AG09309 (cell line): ENCODE data around the gene ATF5.

ENCODE experiments used
- DNase-seq: peaks from one replicate; pipeline ENCODE4 v3.0.0-alpha.2; 2010; ENCODE audit warnings: low read depth
- H3K4me3 ChIP-seq: 2 replicates; pipeline ENCODE4 v1.5.1; 2011; ENCODE audit warnings: mild to moderate bottlenecking, low read depth, low read length, moderate library complexity; ENCODE audit not compliant: control insufficient read depth
- CTCF ChIP-seq: IDR thresholded peaks from 2 replicates; pipeline ENCODE4 v1.5.1; 2011; ENCODE audit warnings: mild to moderate bottlenecking, low read depth, low read length, inconsistent platforms; ENCODE audit not compliant: insufficient read depth, control insufficient read depth; ENCODE audit errors: missing control alignments

ATF5 gene

DNA sequence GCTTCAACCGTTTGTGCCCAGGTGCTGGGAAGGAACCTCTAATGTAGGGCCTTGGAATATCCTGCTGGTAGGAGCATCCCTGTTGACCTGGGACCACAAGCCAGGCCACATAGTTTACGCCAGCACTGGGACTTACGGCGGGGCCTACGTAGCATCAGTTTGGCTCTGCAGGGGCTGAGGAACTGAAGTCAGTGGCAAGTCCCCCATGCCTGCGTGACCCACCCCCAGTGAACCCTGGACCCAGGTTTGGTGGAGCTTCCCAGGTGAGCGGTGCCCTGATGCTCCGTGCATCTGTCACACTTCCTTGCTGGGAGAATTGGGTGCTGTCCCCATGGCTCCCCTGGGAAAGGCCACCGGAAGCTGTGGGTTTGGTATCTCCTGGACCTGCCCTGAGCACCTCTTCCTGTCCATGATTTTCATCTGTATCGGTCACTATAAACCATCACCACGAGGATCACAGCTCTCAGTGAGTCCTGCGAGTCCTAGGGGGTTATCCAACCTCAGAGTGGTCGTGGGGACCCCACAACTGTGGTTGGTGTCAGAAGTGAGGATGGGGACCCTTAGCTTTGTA is 22.0 kb downstream of the ATF5 start:
- no peak for TF ChIP-seq CTCF
- no peak overlapping the region for H3K4me3 ChIP-seq
- DNase-seq = no peak

DNA sequence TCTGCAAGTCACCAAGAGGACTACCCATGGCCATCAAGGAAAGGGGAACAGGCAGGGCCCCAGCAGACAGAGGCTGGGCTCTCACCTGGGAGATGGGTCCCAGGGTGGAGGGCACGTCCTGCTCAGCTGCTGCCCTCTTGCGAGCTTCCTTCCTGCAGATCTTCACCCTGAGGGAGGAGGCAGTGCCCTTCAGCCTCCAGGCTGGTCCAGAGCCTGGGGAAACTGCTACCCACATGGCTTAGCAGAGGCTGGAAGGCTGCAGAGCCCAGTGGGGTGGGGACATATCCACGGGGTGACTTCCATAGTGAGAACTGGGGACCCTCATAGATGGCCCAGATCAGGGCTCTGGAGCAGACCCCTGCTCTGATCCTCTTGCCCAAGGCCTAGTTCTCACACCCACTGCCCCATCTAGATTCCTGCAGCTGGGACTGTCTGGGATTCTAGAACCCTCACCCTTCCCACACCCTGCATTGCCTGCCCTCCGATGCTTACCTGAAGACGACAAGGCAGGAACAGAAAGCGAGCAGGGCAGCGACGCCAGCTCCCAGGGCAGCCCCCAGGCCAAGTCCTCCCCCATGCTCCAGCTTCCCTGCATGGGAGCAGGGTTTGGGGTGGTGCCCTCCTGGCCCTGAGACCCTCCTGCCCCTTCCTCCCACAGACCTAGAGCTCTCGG is 22.9 kb downstream of the ATF5 start:
- TF ChIP-seq CTCF = no peak
- DNase-seq = no peak

GRCh38 chr19:49952479-49952836 is 23.5 kb downstream of the ATF5 start:
- H3K4me3 ChIP-seq = no peak overlapping the region
- TF ChIP-seq CTCF = no peak
- no peak for DNase-seq

More for the DNA sequence above, 22.9 kb downstream of the ATF5 start:
- H3K4me3 ChIP-seq = no peak overlapping the region

- DNase-seq = no peak
- H3K4me3 ChIP-seq = no peak overlapping the region
- TF ChIP-seq CTCF = no peak
Observed at GRCh38 chr19:49952906-49953305, 23.9 kb downstream of the ATF5 start.

- no peak overlapping the region for H3K4me3 ChIP-seq
- no peak for TF ChIP-seq CTCF
- DNase-seq = no peak
Observed at GRCh38 chr19:49953416-49953815, 24.4 kb downstream of the ATF5 start.

DNA sequence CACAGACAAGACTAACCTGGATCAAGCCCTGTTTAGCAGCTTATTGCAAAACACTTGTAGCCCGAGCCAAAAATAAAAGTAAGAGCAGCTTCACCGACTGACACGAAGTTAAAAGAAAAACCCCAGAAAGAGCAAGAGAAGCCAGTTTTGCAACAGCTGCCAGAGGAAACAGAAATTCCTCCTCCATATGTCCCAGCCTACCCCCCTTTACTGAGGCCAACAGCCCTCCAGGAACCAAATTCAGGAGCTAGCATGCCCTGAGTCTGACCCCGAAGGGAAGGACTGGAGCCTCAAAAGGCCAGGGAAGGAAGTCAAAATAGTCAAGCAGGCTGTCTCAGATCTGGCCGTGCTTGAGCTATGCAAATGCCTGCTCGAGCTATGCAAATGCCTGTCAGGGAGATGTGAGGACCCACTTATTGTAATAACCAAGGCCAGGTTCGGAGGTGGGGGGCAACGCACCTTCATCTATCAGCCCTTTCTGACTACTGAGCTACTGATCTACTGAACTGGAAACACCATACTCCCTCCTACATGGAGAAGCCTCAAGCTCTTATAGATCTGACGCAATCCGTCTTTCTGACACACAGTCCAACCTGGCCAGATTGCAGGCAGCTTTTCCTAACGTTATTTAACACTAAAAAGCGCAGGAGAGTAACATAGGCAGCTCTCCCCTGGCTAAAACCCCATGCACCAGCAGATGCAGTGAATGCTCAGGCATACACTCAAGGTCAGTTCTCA is 25.3 kb downstream of the ATF5 start:
- no peak for DNase-seq
- H3K4me3 ChIP-seq = no peak overlapping the region
- no peak for TF ChIP-seq CTCF
